Measurements from ENCODE around the gene CTU1. TPM values are rescaled to one million over a fixed set of nuclear protein-coding genes. Genes with fewer than 3 reads are reported as not detected.

CTU1 gene
- total RNA-seq, 4 donors from 2014 or later: 11.3 to 18.1 (median 16.7) TPM

DNA sequence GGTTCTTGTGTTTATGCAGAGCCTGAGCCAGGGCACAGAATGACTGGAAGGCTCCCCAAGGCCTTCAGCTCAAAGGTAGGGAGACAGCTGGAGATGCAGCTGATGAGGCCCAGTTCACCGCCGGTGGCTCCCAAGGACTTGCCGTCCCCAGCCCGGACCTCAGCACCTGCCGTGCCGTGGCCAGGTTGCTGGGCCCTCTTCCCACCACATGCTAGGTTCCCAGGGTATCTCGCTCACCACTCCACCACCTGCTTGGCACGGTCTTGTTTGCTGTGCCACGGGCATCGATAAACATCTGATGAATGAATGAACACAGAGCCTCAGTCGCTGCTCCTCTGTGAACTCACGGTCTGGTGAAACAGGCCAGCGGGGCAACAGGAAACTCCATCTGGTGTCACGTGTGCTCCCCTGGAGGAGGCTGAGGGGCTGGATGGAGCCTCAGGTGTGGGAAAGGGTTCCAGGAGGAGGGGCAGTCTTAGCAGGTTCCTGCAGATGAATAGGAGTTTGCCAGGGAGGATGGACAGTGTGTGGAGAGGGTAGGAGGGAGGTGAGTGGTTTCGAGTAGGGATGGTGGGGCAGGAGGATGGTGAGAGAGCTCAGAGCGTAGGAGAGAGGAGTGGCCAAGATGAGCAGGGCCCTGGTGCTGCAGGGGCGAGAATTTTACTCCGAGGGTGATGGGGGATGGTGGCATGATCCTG is 21.9 kb downstream of the CTU1 start:
- WGBS, 2 donors: 87 to 89% methylated on average over 18 of the region's 18 CpGs
- TF ChIP-seq, protein P1, sequence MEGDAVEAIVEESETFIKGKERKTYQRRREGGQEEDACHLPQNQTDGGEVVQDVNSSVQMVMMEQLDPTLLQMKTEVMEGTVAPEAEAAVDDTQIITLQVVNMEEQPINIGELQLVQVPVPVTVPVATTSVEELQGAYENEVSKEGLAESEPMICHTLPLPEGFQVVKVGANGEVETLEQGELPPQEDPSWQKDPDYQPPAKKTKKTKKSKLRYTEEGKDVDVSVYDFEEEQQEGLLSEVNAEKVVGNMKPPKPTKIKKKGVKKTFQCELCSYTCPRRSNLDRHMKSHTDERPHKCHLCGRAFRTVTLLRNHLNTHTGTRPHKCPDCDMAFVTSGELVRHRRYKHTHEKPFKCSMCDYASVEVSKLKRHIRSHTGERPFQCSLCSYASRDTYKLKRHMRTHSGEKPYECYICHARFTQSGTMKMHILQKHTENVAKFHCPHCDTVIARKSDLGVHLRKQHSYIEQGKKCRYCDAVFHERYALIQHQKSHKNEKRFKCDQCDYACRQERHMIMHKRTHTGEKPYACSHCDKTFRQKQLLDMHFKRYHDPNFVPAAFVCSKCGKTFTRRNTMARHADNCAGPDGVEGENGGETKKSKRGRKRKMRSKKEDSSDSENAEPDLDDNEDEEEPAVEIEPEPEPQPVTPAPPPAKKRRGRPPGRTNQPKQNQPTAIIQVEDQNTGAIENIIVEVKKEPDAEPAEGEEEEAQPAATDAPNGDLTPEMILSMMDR (IDR thresholded peaks at IDR 0.05): no peak
- H3K4me3 ChIP-seq (ENCODE audit: low read depth, poor library complexity, severe bottlenecking): no peak overlapping the region
- intact Hi-C loops (cut with DNase I; ENCODE audit: low total_unique reads): no loop called here
- DNase-seq (ENCODE audit: low spot score in 2 of 2): no peak

- no peak overlapping the region for H3K4me3 ChIP-seq (ENCODE audit: low read depth, poor library complexity, severe bottlenecking)
- intact Hi-C loops (cut with DNase I; ENCODE audit: low total_unique reads): no loop called here
- TF ChIP-seq, protein P1 (IDR thresholded peaks at IDR 0.05): no peak
- no peak for TF ChIP-seq POLR2A (IDR thresholded peaks at IDR 0.05)
- 64 to 78% methylated on average over 7 of the region's 7 CpGs for WGBS, 2 donors
- DNase-seq (ENCODE audit: low spot score in 2 of 2): no peak
Measured at GRCh38 chr19:51084505-51084904, 23.7 kb downstream of the CTU1 start.

GRCh38 chr19:51083783-51084182 is 24.4 kb downstream of the CTU1 start:
- DNase-seq (ENCODE audit: low spot score in 2 of 2): no peak
- intact Hi-C loops (cut with DNase I; ENCODE audit: low total_unique reads): no loop called here
- no peak overlapping the region for H3K4me3 ChIP-seq (ENCODE audit: low read depth, poor library complexity, severe bottlenecking)
- TF ChIP-seq POLR2A (IDR thresholded peaks at IDR 0.05): no peak
- TF ChIP-seq, protein P1 (IDR thresholded peaks at IDR 0.05): no peak
- 76 to 77% methylated on average over 14 of the region's 14 CpGs for WGBS, 2 donors

GRCh38 chr19:51083181-51083580 is 25.0 kb downstream of the CTU1 start:
- TF ChIP-seq, protein P1 (IDR thresholded peaks at IDR 0.05): no peak
- TF ChIP-seq POLR2A (IDR thresholded peaks at IDR 0.05): no peak
- 47 to 51% methylated on average over 4 of the region's 4 CpGs for WGBS, 2 donors
- no peak for DNase-seq (ENCODE audit: low spot score in 2 of 2)
- intact Hi-C loops (cut with DNase I; ENCODE audit: low total_unique reads): no loop called here
- H3K4me3 ChIP-seq (ENCODE audit: low read depth, poor library complexity, severe bottlenecking): no peak overlapping the region

- no peak for TF ChIP-seq POLR2A (IDR thresholded peaks at IDR 0.05)
- TF ChIP-seq, protein P1 (IDR thresholded peaks at IDR 0.05): no peak
- no peak for DNase-seq (ENCODE audit: low spot score in 2 of 2)
- WGBS, 2 donors: 29 to 36% methylated on average over 7 of the region's 7 CpGs
- intact Hi-C loops (cut with DNase I; ENCODE audit: low total_unique reads): no loop called here
- no peak within 1 kb of the TSS for H3K4me3 ChIP-seq (ENCODE audit: low read depth, poor library complexity, severe bottlenecking)
Measured at GRCh38 chr19:51082611-51083010, 25.6 kb downstream of the CTU1 start, which contains the start of gene KLK14. Gene KLK14 (minus strand): TSS chr19:51082887. CDS start chr19:51082614, 273 bp downstream.

DNA sequence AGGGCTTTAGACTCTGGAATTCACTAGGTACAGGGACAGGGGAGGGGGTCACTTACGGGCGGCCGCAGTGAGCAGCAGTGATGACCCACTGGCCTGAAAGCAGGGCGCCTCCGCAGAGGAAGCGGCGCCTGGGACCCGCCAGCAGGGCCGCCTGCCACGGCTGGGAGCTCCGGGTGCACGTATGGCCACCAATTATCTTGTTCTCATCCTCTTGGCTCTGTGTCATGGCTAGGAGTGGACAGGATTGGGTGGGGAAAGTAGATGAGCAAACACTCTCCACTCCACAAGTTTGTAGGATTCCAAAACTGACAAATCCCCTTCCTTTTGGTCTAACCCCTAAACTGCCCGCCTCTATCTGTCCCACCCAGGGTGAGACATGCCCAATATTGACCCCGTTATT is 26.7 kb downstream of the CTU1 start:
- DNase-seq (ENCODE audit: low spot score in 2 of 2): no peak
- no peak overlapping the region for H3K4me3 ChIP-seq (ENCODE audit: low read depth, poor library complexity, severe bottlenecking)
- intact Hi-C loops (cut with DNase I; ENCODE audit: low total_unique reads): no loop called here
- WGBS, 2 donors: 84 to 86% methylated on average over 14 of the region's 14 CpGs
- TF ChIP-seq POLR2A (IDR thresholded peaks at IDR 0.05): no peak
- TF ChIP-seq, protein P1 (IDR thresholded peaks at IDR 0.05): no peak

All from lower leg skin (tissue), 4 donors.